BLaER1 treated with 17β-estradiol and CSF1 and Interleukin-3, amounts not matched to agents 10 nM and 100 nM (cell line): Measurements from ENCODE around the gene ETV3L.
"Not testable (repeated sequence)": the region's sequence is repeated elsewhere in the genome, so short reads cannot be mapped to it uniquely, and the experiment has no call there.

Experiments
- H3K27ac ChIP-seq, 11 experiments: shearing (Covaris generic); formaldehyde crosslinking; 2 replicates each; pipeline ENCODE4 v1.8.1; 2022
- H3K27me3 ChIP-seq, 11 experiments: shearing (Covaris generic); formaldehyde crosslinking; 2 replicates each; pipeline ENCODE4 v1.8.1; 2022
- H3K36me3 ChIP-seq, 11 experiments: shearing (Covaris generic); formaldehyde crosslinking; 2 replicates each; pipeline ENCODE4 v1.8.1; 2022
- H3K4me1 ChIP-seq, 10 experiments: shearing (Covaris generic); formaldehyde crosslinking; 2 replicates each; pipeline ENCODE4 v1.8.1; 2022
- H3K4me2 ChIP-seq, 11 experiments: shearing (Covaris generic); formaldehyde crosslinking; 2 replicates each; pipeline ENCODE4 v1.8.1; 2022
- H3K4me3 ChIP-seq, 10 experiments: shearing (Covaris generic); formaldehyde crosslinking; 2 replicates each; pipeline ENCODE4 v1.8.1; 2022
- H3K9ac ChIP-seq, 11 experiments: shearing (Covaris generic); formaldehyde crosslinking; 2 replicates each; pipeline ENCODE4 v1.8.1; 2022
- H3K9me3 ChIP-seq, 11 experiments: shearing (Covaris generic); formaldehyde crosslinking; replicated peaks in 1 of 11; 2 replicates each; pipeline ENCODE4 v1.8.1; 2022
- H4K20me1 ChIP-seq, 11 experiments: shearing (Covaris generic); formaldehyde crosslinking; 2 replicates each; pipeline ENCODE4 v1.8.1; 2022
- Cebpa-rat ChIP-seq, 11 experiments: shearing (Covaris generic); IDR thresholded peaks; 2 replicates each; pipeline ENCODE4 v1.8.1; 2022

Gene ETV3L

GRCh38 chr1:157105298-157105987 lies 5.8 kb upstream of the ETV3L start:
- Histone ChIP-seq H3K9ac (0 out of 22 replicates have a peak overlapping the region, but pooled peaks of 2 of the 11 experiments have one; percentile 36 to 57), H3K4me3 (no peak overlapping the region; a peak in 1 of 20 replicates), H4K20me1 (peaks cover 0 to 5% (median 0%) of the 10 kb centered on the region in 11 experiments; a peak in 1 of 22 replicates), H3K9me3 (no peaks in the 10 kb centered on the region), H3K4me1 (peaks cover 31 to 79% (median 37%) of the 10 kb centered on the region in 10 experiments), H3K4me2 (peak overlapping the region; percentile 38 to 89 (median 77); a peak in 19 of 22 replicates), H3K27ac (peak overlapping the region in 4 of 11 experiments; percentile 8 to 76 (median 68); a peak in 6 of 22 replicates), H3K27me3 (peaks cover 0 to 6% (median 0%) of the 10 kb centered on the region in 11 experiments; a peak in 4 of 22 replicates), H3K36me3 (no peaks in the 10 kb centered on the region)
- TF ChIP-seq Cebpa-rat (IDR thresholded peaks at IDR 0.05): no peak

- no peak for TF ChIP-seq Cebpa-rat (IDR thresholded peaks at IDR 0.05)
- H3K4me1 ChIP-seq: peaks cover 33 to 79% (median 38%) of the 10 kb centered on the region in 10 experiments
- H3K4me2 ChIP-seq: peak overlapping the region in 8 of 11 experiments; percentile 61 to 89 (median 81); a peak in 10 of 22 replicates
- peaks cover 0 to 6% (median 0%) of the 10 kb centered on the region in 11 experiments; a peak in 4 of 22 replicates for H3K27me3 ChIP-seq
- H3K9me3 ChIP-seq: no peaks in the 10 kb centered on the region
- no peak overlapping the region for H3K9ac ChIP-seq
- no peak overlapping the region for H3K4me3 ChIP-seq
- no peaks in the 10 kb centered on the region for H3K36me3 ChIP-seq
- peaks cover 0 to 5% (median 0%) of the 10 kb centered on the region in 11 experiments; a peak in 1 of 22 replicates for H4K20me1 ChIP-seq
- H3K27ac ChIP-seq: peak overlapping the region in 1 of 11 experiments; percentile 76; a peak in 2 of 22 replicates
Measured at GRCh38 chr1:157104598-157105293, 5.1 kb upstream of the ETV3L start.

GRCh38 chr1:157103268-157103667 lies 3.7 kb upstream of the ETV3L start:
- H3K9me3 ChIP-seq: no peaks in the 10 kb centered on the region
- no peak for TF ChIP-seq Cebpa-rat (IDR thresholded peaks at IDR 0.05)
- peaks cover 0 to 5% (median 0%) of the 10 kb centered on the region in 11 experiments; a peak in 1 of 22 replicates for H4K20me1 ChIP-seq
- H3K4me3 ChIP-seq: no peak overlapping the region
- peak overlapping the region in 2 of 11 experiments; percentile 13 to 38; a peak in 1 of 22 replicates for H3K4me2 ChIP-seq
- H3K9ac ChIP-seq: no peak overlapping the region
- H3K27me3 ChIP-seq: peaks cover 0 to 6% (median 0%) of the 10 kb centered on the region in 11 experiments; a peak in 4 of 22 replicates
- H3K36me3 ChIP-seq: no peaks in the 10 kb centered on the region
- peaks cover 38 to 81% (median 49%) of the 10 kb centered on the region in 10 experiments for H3K4me1 ChIP-seq
- no peak overlapping the region for H3K27ac ChIP-seq

- H3K27me3 ChIP-seq: no peaks in the 10 kb centered on the region
- H3K9ac ChIP-seq: no peak overlapping the region
- H3K4me3 ChIP-seq: no peak overlapping the region
- no peak overlapping the region for H3K27ac ChIP-seq
- H3K4me2 ChIP-seq: peak overlapping the region in 1 of 11 experiments; percentile 30; a peak in 1 of 22 replicates
- no peaks in the 10 kb centered on the region for H4K20me1 ChIP-seq
- no peaks in the 10 kb centered on the region for H3K9me3 ChIP-seq
- peaks cover 17 to 60% (median 28%) of the 10 kb centered on the region in 10 experiments for H3K4me1 ChIP-seq
- no peaks in the 10 kb centered on the region for H3K36me3 ChIP-seq
- no peak for TF ChIP-seq Cebpa-rat (IDR thresholded peaks at IDR 0.05)
Measured at GRCh38 chr1:157101149-157101548, 1.5 kb upstream of the ETV3L start.

- H4K20me1 ChIP-seq, H3K9me3 ChIP-seq, H3K9ac ChIP-seq, H3K36me3 ChIP-seq, H3K27me3 ChIP-seq, H3K4me3 ChIP-seq, H3K27ac ChIP-seq: not testable (repeated sequence)
- Histone ChIP-seq H3K4me1 (peaks cover 8 to 40% (median 15%) of the 10 kb centered on the region in 10 experiments), H3K4me2 (peak overlapping the region; percentile 24 to 62 (median 51))
Measured at GRCh38 chr1:157098987-157099632, 498 bp downstream of the ETV3L start.

DNA sequence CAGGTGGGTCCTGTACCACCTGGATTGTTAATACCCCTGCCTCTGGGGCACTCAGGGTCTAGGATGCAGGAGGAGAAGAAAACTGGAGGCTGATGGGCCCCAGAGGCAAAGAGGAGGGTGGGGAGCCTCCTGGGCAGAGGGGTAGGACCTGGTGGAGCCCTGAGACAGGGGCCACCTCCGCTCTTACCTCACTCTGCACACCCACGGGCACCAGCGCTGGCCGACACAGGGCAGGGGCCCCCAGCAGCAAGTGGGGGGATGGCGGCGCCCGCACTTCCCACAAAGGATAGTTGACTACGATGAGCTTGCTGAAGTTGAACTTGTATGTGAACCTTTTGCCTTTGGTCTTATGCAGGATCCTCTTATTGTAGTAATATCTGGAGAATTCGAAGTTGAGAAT lies 1.1 kb downstream of the ETV3L start:
- Histone ChIP-seq H3K9ac (no peak overlapping the region), H3K27ac (no peak overlapping the region), H3K4me3 (no peak overlapping the region)

GRCh38 chr1:157097692-157098091 lies 1.9 kb downstream of the ETV3L start:
- no peaks in the 10 kb centered on the region for H4K20me1 ChIP-seq
- H3K36me3 ChIP-seq: no peaks in the 10 kb centered on the region
- H3K9ac ChIP-seq: no peak overlapping the region

More for the DNA sequence above, 1.1 kb downstream of the ETV3L start:
- Histone ChIP-seq H3K27me3 (no peaks in the 10 kb centered on the region), H3K4me2 (peak overlapping the region in 3 of 11 experiments; percentile 48 to 62 (median 62); a peak in 5 of 22 replicates), H4K20me1 (no peaks in the 10 kb centered on the region), H3K9me3 (no peaks in the 10 kb centered on the region), H3K36me3 (no peaks in the 10 kb centered on the region), H3K4me1 (peaks cover 8 to 39% (median 15%) of the 10 kb centered on the region in 10 experiments)
- no peak for TF ChIP-seq Cebpa-rat (IDR thresholded peaks at IDR 0.05)

DNA sequence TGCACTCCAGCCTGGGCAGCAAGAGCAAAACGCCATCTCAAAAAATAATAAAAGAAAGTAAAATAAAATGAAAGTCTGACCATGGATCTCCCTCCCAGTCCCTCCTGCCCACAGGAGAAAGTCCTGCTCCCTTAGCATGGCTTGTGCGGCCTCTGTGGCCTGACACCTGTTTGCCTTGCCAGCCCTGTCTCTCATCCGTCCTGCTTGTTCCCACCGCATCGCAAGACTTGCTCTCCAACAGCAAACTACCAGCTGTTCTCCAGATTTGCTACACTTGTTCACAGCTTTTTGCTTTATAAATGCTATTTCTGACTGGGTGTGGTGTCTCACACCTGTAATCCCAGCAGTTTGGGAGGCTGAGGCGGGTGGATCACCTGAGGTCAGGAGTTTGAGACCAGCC lies 2.7 kb downstream of the ETV3L start:
- Histone ChIP-seq H3K9ac (no peak overlapping the region), H3K27ac (no peak overlapping the region), H3K9me3 (no peaks in the 10 kb centered on the region)

More at GRCh38 chr1:157097692-157098091, 1.9 kb downstream of the ETV3L start:
- no peak for TF ChIP-seq Cebpa-rat (IDR thresholded peaks at IDR 0.05)
- H3K27ac ChIP-seq: no peak overlapping the region
- H3K9me3 ChIP-seq: no peaks in the 10 kb centered on the region
- no peak overlapping the region for H3K4me3 ChIP-seq
- H3K4me2 ChIP-seq: no peak overlapping the region
- H3K4me1 ChIP-seq: peaks cover 8 to 31% (median 15%) of the 10 kb centered on the region in 10 experiments
- no peaks in the 10 kb centered on the region for H3K27me3 ChIP-seq

GRCh38 chr1:157095551-157095950 lies 4.1 kb downstream of the ETV3L start:
- no peak overlapping the region for H3K4me2 ChIP-seq
- TF ChIP-seq Cebpa-rat (IDR thresholded peaks at IDR 0.05): no peak
- no peaks in the 10 kb centered on the region for H3K9me3 ChIP-seq
- H3K4me1 ChIP-seq: peaks cover 8 to 24% (median 17%) of the 10 kb centered on the region in 10 experiments
- 0 out of 22 replicates have a peak, but pooled peaks cover 0 to 4% (median 0%) of the 10 kb centered on the region in 11 experiments for H3K27me3 ChIP-seq
- H3K36me3 ChIP-seq: no peaks in the 10 kb centered on the region
- no peak overlapping the region for H3K9ac ChIP-seq
- no peak overlapping the region for H3K4me3 ChIP-seq
- H4K20me1 ChIP-seq: no peaks in the 10 kb centered on the region
- no peak overlapping the region for H3K27ac ChIP-seq

More for the DNA sequence above, 2.7 kb downstream of the ETV3L start:
- Histone ChIP-seq H3K36me3 (no peaks in the 10 kb centered on the region), H4K20me1 (no peaks in the 10 kb centered on the region), H3K4me2 (no peak overlapping the region), H3K4me3 (no peak overlapping the region), H3K27me3 (no peaks in the 10 kb centered on the region), H3K4me1 (peaks cover 8 to 28% (median 15%) of the 10 kb centered on the region in 10 experiments)
- TF ChIP-seq Cebpa-rat (IDR thresholded peaks at IDR 0.05): no peak
